Stimulated activated naive B cell treated with anti-CD40 and anti-IgM and Interleukin-4, amounts not matched to agents 10 μg/mL and 1 μg/mL and 100 μg/mL, for 72 hours (primary cell): ENCODE results near the gene CDH15.
"Not testable (repeated sequence)": the region's sequence is repeated elsewhere in the genome, so short reads cannot be mapped to it uniquely, and the experiment has no call there.

ENCODE experiments used
- ATAC-seq, 2 donors: fragments of 150-1000 bp; cut with Tn5 transposase; replicated peaks; 2 replicates each; pipeline ENCODE4 v1.10.0; 2021; ENCODE audit warnings: moderate library complexity in 1 of 2
- DNase-seq: peaks from one replicate; pipeline ENCODE4 v3.0.0; 2021
- H3K27ac Mint-ChIP-seq: one replicate; pipeline ENCODE4 v1.8.0; 2022; ENCODE audit warnings: mild to moderate bottlenecking, mixed read lengths
- H3K27me3 Mint-ChIP-seq, 2 donors: one replicate each; pipeline ENCODE4 v1.8.0; 2022; ENCODE audit warnings: mixed read lengths in 2 of 2
- H3K36me3 Mint-ChIP-seq, 2 donors: one replicate each; pipeline ENCODE4 v1.8.0; 2022; ENCODE audit warnings: mixed read lengths in 2 of 2, mild to moderate bottlenecking in 1 of 2
- H3K4me1 Mint-ChIP-seq, 2 donors: one replicate each; pipeline ENCODE4 v1.8.0; 2022; ENCODE audit warnings: mixed read lengths in 2 of 2, mild to moderate bottlenecking in 1 of 2
- H3K4me3 Mint-ChIP-seq, 2 donors: one replicate each; pipeline ENCODE4 v1.8.0; 2022; ENCODE audit warnings: mild to moderate bottlenecking in 2 of 2, mixed read lengths in 2 of 2, moderate library complexity in 1 of 2
- H3K9me3 Mint-ChIP-seq, 2 donors: one replicate each; pipeline ENCODE4 v1.8.0; 2022; ENCODE audit warnings: mixed read lengths in 2 of 2, mild to moderate bottlenecking in 1 of 2

CDH15 gene

DNA sequence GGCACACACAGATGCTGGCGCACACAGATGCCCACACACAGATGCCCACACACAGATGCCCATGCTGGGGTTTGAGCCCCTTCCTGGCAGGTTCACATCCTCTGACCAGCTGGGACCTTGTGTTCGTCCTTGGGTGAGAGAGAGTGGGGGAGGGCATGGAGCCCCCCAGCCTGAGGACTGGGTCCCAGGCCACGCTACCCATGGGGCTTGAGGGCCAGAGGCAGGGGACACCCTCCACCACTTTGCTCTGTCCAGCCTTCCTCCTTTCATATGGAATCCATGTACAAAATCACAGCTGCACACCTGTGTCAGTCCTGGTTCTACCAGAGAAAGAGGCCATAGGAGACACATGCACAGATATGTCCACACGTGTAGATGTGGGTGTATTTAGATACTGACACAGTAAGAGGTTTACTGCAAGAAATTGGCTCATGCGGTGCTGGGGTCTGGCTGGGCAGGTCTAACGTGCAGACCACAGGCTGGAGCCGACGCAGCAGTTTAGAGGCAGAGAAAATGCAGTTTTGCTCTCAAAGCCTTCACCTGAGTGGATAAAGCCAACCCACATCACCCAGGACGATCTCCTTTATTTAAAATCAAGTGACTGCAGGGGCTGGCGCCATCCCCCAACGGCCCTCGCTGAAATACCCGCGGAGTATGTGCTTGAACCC is 17.9 kb downstream of the CDH15 start:
- DNase-seq (no peak), ATAC-seq (peak in 1 of 2 donors; percentile 7)
- Mint-ChIP-seq H3K9me3 (no peaks in the 10 kb centered on the region), H3K27ac (no peak overlapping the region), H3K4me1 (peaks cover 0 to 4% of the 10 kb centered on the region in 2 donors), H3K36me3 (peaks cover 0 to 4% of the 10 kb centered on the region in 2 donors), H3K27me3 (peaks cover 0 to 8% of the 10 kb centered on the region in 2 donors), H3K4me3 (no peak overlapping the region)

DNA sequence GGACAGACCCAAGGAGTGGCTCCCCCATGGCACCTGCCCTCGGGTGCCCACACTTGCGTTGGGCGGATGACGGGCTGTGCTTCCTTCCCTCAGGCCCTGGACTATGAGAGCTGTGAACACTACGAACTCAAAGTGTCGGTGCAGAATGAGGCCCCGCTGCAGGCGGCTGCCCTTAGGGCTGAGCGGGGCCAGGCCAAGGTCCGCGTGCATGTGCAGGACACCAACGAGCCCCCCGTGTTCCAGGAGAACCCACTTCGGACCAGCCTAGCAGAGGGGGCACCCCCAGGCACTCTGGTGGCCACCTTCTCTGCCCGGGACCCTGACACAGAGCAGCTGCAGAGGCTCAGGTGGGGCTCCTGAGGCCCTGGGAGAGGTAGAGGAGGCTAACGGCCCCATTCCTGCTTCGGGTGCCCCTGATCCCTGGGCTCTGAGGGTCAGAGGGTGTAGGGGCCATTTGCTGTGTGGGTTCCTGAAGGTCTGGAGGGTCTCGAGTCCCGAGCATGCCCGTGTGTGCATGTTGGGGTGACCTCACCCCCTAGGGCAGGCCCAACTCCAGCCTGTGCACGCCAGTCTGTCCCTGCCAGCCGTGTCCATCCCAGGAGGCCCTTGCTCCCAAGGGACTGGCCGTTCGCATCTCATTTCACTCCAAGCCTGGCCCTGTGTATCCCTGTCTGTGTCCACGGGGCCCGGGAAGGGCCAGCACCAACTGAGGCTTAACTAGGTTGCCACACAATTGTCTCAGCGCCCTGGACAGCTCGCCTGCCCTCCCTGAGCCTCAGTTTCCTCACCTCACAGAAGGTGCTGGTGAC is 18.8 kb downstream of the CDH15 start:
- no peaks in the 10 kb centered on the region for H3K9me3 Mint-ChIP-seq
- DNase-seq (no peak), ATAC-seq (no peak)
- no peak overlapping the region for H3K27ac Mint-ChIP-seq
- peaks cover 0 to 4% of the 10 kb centered on the region in 2 donors for H3K36me3 Mint-ChIP-seq
- H3K4me1 Mint-ChIP-seq: peaks cover 0 to 4% of the 10 kb centered on the region in 2 donors
- H3K4me3 Mint-ChIP-seq: no peak overlapping the region
- peaks cover 0 to 14% of the 10 kb centered on the region in 2 donors for H3K27me3 Mint-ChIP-seq

DNA sequence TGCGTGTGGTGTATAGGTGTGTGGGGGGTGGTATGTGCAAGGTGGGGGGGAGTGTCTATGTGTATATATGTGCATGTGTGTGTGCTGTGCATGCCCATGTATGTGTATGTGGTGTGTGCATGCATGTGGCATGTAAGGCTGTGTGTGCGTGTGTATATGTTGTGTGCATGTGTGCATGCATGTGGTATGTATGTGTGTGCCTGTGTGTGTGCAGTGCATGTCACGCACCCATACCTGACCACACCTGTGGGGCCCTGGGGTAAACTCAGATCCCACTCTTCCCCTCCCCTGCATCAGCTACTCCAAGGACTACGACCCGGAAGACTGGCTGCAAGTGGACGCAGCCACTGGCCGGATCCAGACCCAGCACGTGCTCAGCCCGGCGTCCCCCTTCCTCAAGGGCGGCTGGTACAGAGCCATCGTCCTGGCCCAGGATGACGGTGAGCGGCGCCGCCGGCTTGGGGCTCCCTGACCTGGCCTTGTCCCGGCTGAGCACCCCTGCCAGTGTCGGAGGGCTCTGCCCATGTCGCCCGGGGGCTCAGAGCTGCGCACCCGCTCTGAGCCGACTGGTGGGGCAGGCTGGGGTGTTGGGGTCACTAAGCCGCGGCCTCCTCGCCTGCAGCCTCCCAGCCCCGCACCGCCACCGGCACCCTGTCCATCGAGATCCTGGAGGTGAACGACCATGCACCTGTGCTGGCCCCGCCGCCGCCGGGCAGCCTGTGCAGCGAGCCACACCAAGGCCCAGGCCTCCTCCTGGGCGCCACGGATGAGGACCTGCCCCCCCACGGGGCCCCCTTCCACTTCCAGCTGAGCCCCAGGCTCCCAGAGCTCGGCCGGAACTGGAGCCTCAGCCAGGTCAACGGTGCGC is 19.7 kb downstream of the CDH15 start:
- Mint-ChIP-seq H3K4me1 (peaks cover 0 to 4% of the 10 kb centered on the region in 2 donors), H3K4me3 (peak overlapping the region in 1 of 2 donors; percentile 5), H3K27ac (no peak overlapping the region), H3K9me3 (no peaks in the 10 kb centered on the region), H3K36me3 (peaks cover 0 to 4% of the 10 kb centered on the region in 2 donors), H3K27me3 (peaks cover 0 to 14% of the 10 kb centered on the region in 2 donors)
- ATAC-seq (no peak), DNase-seq (no peak)

DNA sequence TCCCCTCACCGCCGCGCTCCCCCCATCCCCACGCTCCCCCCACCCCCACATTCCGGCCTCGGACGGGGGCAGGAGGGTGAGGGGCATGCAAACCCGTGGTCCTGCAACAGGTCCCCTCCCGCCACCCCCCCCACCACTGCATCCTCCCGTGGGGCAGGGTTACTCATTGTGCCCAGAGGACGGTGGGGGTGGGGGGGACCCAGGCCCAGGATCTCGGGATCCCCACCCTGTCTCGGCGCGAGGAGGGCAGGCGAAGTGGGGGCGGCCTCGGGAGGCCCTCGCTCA is 20.3 kb downstream of the CDH15 start:
- H3K4me3 Mint-ChIP-seq: no peak overlapping the region
- peaks cover 0 to 4% of the 10 kb centered on the region in 2 donors for H3K36me3 Mint-ChIP-seq
- no peak overlapping the region for H3K27ac Mint-ChIP-seq
- DNase-seq (no peak), ATAC-seq (no peak)
- H3K4me1 Mint-ChIP-seq: peaks cover 0 to 4% of the 10 kb centered on the region in 2 donors
- H3K9me3 Mint-ChIP-seq: no peaks in the 10 kb centered on the region
- H3K27me3 Mint-ChIP-seq: peaks cover 0 to 16% of the 10 kb centered on the region in 2 donors

DNA sequence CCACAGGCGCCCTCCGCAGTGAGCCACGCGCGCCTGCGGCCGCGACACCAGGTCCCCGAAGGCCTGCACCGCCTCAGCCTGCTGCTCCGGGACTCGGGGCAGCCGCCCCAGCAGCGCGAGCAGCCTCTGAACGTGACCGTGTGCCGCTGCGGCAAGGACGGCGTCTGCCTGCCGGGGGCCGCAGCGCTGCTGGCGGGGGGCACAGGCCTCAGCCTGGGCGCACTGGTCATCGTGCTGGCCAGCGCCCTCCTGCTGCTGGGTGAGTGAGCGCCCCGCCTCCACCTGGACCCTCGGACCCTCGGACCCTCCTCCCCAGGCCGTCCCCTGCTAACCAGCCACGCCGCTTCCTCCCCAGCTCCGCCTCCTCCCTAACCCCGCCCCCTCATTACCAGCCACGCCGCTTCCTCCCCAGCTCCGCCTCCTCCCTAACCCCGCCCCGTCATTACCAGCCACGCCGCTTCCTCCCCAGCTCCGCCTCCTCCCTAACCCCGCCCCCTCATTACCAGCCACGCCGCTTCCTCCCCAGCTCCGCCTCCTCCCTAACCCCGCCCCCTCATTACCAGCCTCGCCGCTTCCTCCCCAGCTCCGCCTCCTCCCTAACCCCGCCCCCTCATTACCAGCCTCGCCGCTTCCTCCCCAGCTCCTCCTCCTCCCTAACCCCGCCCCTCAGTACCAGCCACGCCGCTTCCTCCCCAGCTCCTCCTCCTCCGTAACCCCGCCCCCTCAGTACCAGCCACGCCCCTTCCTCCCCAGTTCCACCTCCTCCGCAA is 20.8 kb downstream of the CDH15 start:
- not testable (repeated sequence) for H3K27ac Mint-ChIP-seq, H3K4me1 Mint-ChIP-seq, H3K9me3 Mint-ChIP-seq, H3K36me3 Mint-ChIP-seq
- H3K4me3 Mint-ChIP-seq: peak overlapping the region in 1 of 2 donors; percentile 32
- peaks cover 5 to 22% of the 10 kb centered on the region in 2 donors for H3K27me3 Mint-ChIP-seq
- ATAC-seq: peak; percentile 38 to 43
- peak; percentile 50 for DNase-seq

DNA sequence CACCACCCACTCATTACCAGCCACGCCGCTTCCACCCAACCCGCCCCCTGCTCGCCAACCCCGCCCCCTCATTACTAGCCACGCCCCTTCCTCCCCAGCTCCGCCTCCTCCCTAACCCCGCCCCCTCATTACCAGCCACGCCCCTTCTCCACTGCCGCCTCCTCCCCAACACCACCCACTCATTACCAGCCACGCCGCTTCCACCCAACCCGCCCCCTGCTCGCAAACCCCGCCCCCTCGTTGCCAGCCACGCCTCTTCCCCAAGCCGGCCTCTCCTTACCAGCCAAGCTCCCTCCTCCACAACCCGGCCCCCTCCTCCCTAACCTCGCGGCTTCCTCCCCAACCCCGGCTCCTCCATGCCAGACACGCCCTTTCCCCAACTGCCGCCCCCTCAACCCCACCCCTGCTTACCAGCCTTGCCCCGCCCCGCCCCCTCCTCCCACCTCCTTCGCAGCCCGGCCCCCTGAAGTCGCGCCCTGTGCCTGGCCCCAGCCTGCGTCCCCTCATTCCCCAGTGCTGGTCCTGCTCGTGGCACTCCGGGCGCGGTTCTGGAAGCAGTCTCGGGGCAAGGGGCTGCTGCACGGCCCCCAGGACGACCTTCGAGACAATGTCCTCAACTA is 21.5 kb downstream of the CDH15 start:
- DNase-seq (no peak), ATAC-seq (peak in 1 of 2 donors; percentile 23)
- H3K9me3 Mint-ChIP-seq: no peaks in the 10 kb centered on the region
- no peaks in the 10 kb centered on the region for H3K36me3 Mint-ChIP-seq
- peak overlapping the region in 1 of 2 donors; percentile 35 for H3K4me3 Mint-ChIP-seq
- peaks cover 12 to 29% of the 10 kb centered on the region in 2 donors for H3K27me3 Mint-ChIP-seq
- peaks cover 0 to 1% of the 10 kb centered on the region in 2 donors for H3K4me1 Mint-ChIP-seq
- no peak overlapping the region for H3K27ac Mint-ChIP-seq

DNA sequence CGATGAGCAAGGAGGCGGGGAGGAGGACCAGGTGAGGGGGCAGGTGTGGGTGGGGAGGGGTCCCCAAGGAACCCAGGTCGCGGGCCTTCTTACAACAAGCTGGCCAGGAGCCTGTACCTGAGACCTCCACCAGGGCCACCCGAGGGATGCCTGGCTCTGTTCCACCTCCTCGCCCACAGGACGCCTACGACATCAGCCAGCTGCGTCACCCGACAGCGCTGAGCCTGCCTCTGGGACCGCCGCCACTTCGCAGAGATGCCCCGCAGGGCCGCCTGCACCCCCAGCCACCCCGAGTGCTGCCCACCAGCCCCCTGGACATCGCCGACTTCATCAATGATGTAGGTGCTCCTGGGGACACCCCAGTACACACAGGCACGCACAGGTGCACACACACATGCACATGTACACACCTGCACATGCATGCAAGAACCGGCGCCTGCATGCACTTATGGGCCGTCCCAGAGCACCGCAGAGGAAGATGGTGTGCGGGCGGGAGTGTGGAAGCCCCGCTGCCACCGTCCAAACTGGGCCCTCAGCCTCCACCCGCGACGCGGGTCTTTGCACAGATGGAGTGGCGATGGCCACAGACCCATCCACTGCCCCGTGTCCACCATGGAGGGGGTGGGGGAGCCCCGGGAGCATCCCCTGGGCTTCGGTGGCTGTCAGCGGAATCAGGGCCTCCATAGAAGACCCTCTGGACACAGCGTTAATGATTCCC is 22.2 kb downstream of the CDH15 start:
- no peak overlapping the region for H3K27ac Mint-ChIP-seq
- peaks cover 14 to 35% of the 10 kb centered on the region in 2 donors for H3K27me3 Mint-ChIP-seq
- ATAC-seq (no peak), DNase-seq (no peak)
- peak overlapping the region; percentile 25 to 35 for H3K4me3 Mint-ChIP-seq
- H3K36me3 Mint-ChIP-seq: no peaks in the 10 kb centered on the region
- H3K4me1 Mint-ChIP-seq: peaks cover 0 to 1% of the 10 kb centered on the region in 2 donors
- H3K9me3 Mint-ChIP-seq: no peaks in the 10 kb centered on the region

DNA sequence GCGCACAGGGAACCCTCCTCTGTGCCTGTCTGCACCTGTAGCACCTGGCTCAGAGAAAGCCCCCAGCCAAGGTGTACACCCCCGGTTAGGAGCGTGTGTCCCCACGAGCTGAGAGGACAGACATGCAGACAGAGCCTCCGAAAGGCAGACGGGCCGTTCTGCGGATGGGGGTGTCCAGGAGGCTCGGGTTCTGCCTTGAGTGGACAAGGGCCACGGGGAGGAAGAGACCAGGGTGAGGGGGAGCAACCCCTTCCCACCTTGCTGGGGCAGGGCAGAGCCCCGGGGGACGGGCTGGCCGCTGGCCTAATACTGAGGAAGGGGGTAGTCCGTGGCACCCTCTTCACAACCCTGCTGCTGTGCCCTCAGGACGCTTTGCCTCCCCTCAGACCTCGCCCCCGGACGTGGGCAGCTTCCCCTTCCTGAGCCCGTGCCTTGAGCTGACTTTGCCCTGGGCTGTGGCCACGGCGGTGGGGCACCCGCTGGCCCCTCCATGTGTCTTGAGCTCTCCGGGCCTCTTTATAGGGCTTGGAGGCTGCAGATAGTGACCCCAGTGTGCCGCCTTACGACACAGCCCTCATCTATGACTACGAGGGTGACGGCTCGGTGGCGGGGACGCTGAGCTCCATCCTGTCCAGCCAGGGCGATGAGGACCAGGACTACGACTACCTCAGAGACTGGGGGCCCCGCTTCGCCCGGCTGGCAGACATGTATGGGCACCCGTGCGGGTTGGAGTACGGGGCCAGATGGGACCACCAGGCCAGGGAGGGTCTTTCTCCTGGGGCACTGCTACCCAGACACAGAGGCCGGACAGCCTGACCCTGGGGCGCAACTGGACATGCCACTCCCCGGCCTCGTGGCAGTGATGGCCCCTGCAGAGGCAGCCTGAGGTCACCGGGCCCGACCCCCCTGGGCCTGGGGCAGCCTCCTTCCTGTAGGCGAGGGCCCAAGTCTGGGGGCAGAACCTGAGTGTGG is 23.1 kb downstream of the CDH15 start:
- Mint-ChIP-seq H3K4me1 (peaks cover 0 to 1% of the 10 kb centered on the region in 2 donors), H3K27ac (no peak overlapping the region), H3K4me3 (no peak overlapping the region), H3K36me3 (no peaks in the 10 kb centered on the region), H3K27me3 (peaks cover 20 to 44% of the 10 kb centered on the region in 2 donors), H3K9me3 (no peaks in the 10 kb centered on the region)
- DNase-seq (no peak), ATAC-seq (no peak)

DNA sequence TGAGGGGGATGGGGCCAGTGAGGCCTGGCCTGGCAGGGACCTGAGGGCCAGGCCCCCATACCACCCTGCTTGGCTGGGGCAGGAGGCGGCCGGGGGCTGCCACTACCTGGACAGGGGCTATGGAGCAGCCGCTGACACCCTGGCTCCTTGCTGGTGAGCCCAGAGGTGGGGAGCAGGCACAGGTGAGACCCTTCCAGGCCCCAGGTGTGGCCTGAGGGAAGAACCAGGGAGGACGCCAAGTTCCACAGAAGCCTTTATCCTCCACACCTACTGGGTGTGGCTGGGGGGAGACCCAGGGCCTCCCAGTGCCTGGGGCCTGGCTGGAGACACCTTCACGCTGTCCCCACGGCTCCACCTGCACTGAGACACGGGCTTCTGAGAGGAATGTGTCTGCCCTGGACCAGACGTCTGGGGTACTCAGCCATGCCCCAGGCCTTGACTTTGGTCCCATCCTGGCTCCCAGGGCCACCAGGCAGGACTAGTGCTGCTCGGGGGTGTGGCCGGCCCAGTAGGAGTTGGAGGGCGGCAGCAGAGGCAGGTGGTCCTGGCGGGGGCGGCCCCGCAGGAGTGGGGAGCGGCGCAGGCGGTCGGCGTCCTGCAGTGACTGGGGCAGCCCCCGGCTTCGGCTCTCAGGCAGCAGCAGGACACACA is 24.1 kb downstream of the CDH15 start:
- Mint-ChIP-seq H3K9me3 (no peaks in the 10 kb centered on the region), H3K36me3 (no peaks in the 10 kb centered on the region), H3K27ac (peak overlapping the region; percentile 37), H3K27me3 (peaks cover 28 to 54% of the 10 kb centered on the region in 2 donors), H3K4me3 (no peak overlapping the region), H3K4me1 (peaks cover 6 to 10% of the 10 kb centered on the region in 2 donors)
- no peak for DNase-seq
- no peak for ATAC-seq

DNA sequence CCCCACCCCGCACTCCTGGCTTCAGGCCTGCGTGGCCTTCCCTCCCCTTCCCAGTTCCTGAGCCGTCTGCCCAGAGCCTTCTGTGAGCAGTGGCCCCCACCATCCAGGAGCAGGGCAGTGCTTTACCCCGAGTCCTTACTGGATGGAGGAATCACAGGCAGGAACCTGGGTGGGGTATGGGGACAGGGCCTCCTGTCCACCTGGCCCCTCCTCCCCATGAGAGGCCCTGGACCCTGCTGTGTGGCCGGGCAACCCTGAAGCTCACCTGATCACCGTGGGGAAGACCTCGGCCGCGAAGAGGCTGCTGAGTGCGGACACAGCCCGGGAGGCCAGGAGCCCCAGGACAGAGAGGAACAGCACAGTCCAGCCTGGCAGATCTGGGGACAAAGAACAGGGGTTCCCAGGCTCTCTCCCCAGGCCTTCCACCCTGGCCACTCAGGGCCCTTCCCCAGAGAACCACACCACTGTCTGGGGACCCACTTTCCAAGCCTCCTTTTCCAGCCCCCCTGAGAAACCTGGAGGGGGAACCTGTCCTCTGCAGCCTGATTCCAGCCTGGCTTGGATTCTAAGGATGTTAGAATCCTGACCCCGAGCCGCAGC is 25.6 kb downstream of the CDH15 start:
- no peaks in the 10 kb centered on the region for H3K36me3 Mint-ChIP-seq
- H3K27me3 Mint-ChIP-seq: peaks cover 30 to 56% of the 10 kb centered on the region in 2 donors
- H3K4me1 Mint-ChIP-seq: peaks cover 7 to 12% of the 10 kb centered on the region in 2 donors
- ATAC-seq (no peak), DNase-seq (no peak)
- H3K27ac Mint-ChIP-seq: no peak overlapping the region
- H3K9me3 Mint-ChIP-seq: no peaks in the 10 kb centered on the region
- no peak overlapping the region for H3K4me3 Mint-ChIP-seq

DNA sequence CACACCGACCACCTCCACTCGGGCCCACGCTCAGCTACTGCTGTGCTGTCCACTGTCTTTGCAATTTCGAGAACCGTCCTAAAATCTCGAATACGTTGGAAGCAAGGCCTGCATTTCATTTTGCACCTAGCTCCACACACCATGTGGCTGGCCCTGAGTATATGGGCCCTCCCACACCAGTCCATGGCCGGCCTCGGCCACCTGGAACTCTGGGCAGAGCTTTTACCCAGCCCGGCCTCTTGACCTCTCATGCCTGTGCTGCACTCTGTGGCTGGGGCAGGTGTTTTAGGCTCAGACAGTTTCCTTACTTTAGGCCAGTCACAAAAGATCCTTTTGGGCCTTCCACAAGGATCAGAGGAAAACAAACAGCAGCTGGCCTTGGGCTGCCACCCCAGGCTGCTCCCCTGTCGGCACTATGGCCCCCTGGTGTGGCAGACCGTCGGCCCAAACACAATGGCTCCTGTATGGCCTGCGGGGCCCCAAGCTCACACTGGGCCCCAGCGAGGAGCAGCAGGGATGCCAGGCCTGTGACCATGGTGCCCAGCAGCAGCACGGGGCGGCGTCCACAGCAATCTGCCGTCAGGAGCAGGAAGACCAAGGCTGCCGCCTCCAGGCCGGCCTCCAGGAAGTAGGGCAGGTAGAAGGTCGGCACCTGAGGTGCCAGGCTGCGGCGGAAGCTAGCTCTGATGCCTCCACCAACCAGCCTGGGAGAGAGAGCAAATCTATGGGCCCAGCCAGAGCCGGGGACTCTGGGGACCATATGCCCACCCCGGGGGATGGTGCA is 26.3 kb downstream of the CDH15 start:
- ATAC-seq (no peak), DNase-seq (no peak)
- H3K4me1 Mint-ChIP-seq: peaks cover 7 to 14% of the 10 kb centered on the region in 2 donors

More for the DNA sequence above, 26.3 kb downstream of the CDH15 start:
- H3K27me3 Mint-ChIP-seq: peaks cover 35 to 63% of the 10 kb centered on the region in 2 donors
- peak overlapping the region; percentile 22 for H3K27ac Mint-ChIP-seq
- H3K9me3 Mint-ChIP-seq: peaks cover 0 to 2% of the 10 kb centered on the region in 2 donors
- H3K4me3 Mint-ChIP-seq: no peak overlapping the region
- peaks cover 0 to 2% of the 10 kb centered on the region in 2 donors for H3K36me3 Mint-ChIP-seq
